NCI-H1694 treated with DMSO at 0.1 percent for 48 hours (cell line): ENCODE results near the gene IGSF9B.

ENCODE experiments used
- DNase-seq: peaks from one replicate; lab custom pipeline; 2025; lab: John Stamatoyannopoulos, UW

IGSF9B gene

DNA sequence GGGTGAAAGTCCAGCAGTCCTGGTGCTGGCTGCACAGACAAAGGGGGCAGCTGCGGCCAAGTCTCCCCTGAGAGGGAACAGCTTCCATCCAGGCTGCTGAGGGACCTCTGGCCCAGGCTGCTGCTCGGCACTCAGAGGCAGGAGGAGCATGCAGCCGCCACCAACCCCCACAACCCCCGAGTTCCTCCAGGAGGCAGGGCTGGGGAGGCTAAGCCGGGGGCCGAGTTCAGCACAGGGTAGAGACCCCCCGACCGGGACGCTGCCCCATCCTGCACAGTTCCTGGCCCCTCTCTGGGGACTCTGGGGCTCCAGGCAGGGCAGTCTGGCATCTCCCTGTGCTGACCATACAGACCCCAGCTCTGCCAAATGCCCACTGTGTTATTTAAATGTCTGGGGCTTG is 20.2 kb downstream of the IGSF9B start:
- DNase-seq: no peak

DNA sequence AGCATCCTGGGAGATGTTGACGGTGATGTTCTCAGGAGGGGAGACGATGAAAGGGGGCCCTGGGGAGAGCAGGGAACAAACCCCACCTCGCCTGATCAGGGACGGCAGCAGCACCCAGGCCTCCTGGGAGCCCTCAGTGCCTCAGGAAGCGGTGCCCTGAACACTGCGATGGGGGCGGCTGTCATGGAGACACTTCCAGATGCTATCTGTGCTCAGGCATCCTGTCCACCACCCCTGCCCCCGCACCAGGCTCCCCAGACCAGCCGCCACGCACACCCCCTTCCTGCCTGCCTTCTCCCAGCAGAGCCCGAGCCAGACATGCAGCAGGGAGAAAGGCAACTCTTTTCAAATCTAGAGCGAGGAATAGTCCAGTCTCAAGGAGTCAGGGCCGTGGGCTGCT is 20.6 kb downstream of the IGSF9B start:
- no peak for DNase-seq

DNA sequence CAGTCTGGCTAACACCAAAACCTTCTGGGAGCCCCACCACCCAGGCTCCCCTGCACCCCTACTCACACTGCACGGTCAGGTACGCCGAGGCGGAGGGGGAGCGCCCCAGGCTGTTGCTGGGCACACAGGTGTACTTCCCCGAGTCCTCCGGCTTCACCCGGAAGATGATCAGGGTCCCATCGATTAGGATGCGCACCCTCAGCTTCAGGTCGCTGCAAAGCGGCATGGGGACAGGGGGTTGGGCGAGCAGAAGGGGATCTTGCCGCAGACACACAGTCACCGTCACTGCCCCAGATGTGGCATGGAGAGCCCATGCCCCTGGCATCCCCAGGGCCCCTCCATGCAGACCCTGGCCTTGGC is 21.2 kb downstream of the IGSF9B start:
- no peak for DNase-seq

DNA sequence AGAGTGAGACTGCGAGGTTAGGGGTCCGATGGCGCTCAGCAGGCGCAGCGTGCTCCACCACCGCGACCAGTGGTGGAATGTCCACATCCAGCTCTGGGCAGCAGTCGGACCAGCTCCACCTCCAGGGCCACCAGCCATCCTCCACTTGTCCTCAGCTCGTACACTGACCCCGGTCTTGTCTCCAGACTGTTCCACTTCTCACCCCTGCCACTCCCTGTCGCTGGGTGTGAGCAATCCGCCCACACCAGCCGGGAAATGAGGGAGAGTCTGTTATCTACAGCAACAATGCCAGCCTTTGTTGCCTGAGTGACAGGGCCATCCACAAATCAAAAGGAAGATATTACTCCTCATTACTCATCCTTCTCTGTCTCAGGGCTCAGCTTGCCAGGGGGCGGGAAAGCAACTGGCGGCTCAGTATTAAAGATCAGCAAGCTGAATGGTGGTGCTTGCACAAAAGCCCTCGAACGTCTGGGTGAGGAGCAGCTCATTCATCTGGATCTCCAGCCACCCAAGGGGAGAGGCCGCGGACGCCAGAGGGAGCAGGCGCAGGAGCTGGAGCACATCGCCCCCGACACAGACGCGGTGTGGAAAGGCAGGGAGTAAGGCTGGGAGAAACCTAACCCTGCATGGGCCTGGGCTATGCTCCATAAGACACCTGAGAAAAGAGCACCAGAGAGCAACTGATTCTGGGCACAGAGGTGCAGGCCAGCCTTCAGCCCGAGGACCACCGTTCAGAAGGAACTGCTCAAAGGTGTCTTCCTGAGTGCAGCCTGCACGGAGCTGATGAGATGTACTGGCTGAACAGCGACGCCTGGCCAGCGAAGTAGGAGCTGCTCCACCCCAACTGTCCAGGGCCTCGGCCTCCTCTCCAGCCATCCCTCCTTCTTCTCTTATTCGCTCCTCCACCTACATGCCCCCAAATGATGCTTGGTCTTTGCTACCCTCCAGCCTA is 21.9 kb downstream of the IGSF9B start:
- no peak for DNase-seq

DNA sequence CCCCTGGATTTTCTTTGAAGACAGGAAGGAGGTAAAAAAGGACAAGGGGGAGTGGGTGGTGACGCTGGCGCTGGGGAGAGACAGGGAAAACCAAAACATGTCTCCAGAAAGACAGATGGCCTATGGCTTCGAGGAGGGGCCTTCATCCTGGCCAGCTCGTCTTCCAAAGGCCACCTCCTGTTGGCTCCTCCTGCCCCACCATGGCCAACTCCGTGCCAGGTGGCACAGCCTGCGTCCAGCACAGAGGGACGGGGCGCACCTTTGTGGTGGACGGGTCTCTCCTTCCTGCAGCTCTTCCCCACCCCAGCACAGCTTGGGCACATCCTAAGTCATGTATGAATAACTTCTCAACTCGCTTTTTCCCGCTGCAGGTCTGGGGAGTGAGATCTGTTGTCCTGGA is 22.7 kb downstream of the IGSF9B start:
- DNase-seq: no peak

DNA sequence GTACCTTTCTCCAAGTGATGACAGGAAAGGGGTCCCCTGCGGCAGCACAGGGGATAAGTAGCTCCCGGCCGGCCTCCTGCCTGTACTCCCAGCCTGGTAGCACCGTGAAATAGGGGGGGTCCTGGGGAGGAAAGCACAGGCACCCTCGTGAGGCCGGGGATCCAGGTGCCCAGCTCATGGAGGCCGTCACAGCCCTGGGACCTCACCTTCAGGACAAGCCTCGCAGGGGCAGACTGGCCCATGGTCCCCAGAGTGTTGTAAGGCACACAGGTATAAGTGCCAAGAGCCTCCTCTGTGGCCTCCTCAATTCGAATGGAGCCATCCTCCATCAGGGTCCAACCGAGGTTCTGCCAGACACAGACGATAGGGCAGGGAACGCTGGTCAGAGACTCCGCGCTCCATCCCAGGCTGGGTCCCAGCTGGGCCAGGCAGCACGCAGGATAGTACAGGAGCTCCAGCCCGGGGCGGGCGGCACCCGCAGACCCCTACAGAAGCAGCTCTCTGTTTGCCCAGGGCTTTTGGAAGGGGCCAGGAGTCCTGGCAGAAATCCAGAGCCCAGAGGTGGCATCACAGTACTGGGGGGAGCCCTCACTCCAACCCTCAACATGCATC is 25.2 kb downstream of the IGSF9B start:
- no peak for DNase-seq

DNA sequence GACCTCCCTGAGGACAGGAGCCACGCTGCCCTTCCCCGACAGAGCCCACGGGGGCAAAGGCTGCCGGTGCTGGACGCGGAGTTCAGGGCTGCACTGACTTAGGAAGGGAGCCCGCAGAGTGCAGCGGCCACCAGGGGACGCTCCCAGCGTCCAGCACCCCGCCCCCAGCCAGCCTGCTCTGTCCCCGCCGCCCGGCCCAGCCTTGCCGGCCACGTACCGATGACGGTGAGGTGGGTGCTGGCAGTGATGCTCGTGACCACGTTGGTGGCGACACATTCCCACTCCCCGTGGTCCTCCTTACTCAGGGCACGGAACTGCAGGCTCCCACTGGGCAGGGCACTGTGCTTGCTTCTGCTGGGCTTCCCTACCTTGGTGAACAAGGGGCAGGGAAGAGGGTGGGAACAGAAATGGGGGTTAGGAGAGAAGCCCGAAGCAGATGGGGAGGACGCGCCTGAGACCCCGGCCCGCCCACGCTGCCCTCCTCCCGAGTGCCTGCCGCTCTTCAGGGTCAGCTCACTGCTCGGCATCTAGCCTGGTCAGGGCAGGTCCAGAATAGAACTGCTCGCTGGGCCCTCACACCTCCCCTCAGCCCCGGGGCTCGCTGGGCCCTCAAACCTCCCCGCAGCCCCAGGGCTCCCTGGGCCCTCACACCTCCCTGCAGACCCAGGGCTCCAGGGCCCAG is 25.9 kb downstream of the IGSF9B start:
- no peak for DNase-seq

DNA sequence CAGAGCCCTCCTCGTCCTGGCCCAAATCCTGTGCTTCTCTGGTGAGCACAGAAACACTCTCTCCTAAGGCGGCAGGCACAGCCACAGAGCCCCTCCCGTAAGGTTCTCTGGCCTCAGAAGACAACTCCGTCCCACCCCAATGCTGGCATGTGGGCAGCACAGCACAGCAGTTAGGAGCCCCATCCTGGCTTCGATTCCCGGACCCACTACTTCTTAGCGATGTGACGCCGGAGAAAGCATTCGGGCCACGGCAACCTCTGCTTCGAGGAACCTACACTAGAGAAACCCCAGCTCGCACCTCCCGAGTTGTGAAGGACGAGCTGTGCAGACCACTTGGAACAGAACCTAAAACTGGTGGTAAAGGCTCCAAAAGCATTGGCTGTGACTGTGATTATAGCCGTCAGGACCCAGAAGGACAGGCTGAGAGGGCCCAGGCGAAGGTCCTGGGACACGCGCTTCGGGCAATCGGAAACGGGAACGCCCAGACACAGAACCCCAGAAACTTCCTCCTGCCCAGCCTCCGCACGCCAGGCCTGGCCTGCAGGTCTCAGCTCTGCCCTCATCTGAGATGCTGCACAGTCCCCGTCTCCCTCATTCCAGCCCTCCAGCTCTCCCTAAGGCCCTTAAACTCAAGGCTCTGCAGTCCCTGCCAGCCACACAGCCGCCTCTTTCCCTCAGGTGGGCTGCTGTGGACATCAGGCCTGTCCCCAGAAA is 26.6 kb downstream of the IGSF9B start:
- no peak for DNase-seq

DNA sequence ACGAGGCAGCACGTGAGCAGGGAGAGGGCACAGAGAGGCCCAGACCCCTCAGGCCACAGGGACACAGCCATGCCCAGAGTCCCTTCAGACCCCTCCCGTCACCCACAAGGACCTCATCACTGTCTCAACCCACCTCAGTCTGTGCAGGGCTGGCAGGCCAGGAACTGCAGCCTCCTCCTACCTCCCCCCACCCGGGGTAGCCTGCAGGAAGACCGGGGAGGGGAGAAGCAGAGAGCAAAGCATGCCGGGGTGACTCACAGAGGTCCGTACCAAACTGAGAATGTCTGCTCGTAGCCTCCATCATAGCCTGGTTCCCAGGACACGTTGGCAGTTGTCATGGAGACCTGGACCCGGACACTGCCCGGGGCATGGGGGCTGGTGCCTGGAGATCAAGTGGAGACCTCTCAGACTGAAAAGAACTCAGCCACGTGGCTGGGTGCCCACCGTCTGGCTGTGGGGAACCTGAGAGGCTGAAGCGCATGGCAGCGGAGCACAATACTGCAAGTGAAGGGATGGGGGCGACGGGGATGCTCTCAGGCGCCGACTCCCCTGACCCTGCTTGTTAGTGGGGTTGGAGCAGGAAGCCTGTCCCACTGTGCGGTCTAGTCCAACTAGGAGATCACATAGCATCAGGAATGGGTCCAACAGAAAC is 27.2 kb downstream of the IGSF9B start:
- DNase-seq: no peak

DNA sequence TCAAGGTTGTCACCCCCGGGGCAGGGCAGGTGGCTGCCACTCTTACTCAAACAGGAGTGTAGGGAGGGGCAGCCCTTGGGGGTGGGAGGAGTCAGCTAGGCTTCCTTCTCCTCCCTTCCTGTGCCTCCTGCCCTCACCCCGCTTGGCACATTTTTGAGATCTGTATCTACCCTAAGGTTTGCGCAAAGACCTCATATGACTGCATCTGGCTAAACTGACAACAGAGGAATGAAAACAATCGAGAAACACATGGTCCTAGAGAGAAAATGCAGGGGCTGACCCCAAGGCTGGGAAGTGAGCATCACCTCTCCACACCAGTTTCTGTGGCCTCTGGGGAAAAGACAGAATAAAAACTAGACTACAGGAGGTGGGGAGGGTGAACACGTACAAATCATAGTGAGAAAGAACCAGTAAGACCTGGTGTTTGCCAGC is 28.1 kb downstream of the IGSF9B start:
- no peak for DNase-seq

DNA sequence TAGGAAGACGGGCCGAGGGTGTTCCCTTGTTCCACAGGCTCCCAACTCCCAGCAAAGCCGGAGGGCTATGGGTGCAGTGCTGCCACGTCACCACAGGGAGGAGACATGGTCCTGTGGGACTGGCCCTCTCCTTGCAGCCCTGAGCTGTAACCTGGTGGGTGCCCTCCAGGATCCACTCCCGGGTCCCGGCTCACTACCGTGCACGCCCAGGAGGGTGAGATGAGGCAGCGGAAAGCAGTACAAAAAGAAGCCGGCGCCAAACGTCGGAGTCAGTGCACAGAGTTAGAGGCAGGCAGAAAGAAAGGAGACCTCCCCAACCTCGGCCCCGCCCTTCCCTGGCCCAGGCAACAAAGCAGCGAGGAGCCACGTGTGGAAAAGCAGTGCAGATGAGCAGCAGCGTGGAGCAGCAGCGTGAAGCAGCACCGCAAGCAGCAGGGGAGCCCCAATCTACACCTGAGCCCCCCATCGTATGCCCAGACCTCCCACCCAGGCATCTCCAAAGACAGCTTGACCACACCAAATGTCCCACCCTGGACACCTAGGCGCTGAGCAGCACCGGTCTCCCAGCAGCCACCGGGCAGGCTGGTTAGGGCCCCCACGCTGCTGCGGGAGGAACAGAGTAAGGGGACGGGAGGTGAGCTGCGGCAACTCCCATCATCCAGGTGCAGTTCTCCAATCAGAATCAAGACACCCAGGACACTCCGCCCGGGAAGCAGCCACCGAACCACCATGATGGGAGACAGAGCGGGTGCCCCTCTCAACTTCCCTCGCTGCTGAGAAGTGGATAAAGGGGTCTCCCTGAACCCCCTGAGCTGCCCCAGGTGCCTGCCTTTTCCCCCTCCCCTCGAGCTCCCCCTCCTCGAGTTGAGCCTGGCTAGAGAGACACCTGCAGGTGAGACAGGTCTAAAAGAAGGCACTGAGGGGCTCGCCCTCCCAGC is 28.8 kb downstream of the IGSF9B start:
- DNase-seq: peak; percentile 32

DNA sequence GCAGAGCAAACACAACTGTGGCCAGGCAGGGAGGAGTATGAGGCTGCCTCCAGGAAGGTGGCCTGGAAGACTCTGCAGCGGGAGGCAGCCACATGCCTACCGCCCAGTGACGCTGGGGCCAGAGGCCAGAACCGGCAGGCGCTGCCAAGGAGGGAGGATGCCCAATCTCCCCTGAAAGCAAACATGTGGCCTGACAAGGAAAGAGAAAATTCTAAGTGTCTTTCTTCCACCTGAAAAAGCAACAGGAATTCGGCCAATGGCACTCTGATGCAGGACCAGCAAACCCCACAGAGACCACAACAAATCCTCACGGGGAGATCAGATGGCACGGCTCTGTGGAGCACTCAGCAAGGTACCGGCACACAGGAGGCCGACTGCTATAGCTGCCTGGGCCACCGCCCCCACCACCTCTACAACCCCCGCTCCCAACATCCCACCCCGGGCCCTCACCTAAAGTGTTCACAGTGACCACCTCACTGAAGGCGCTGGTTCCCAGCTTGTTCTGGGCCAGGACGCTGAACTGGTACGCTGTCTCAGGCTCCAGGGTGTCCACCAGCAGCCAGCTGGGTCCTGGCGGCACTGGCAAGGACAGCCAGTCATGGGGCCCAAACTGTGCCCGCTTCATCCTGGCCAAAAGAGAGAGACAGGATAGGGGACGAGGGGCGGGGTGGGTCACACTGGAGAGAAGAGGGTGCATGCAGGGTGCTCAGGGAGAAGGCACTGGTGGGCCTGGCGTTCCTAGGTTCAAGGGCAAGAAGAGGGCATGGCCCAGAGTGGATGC is 30.1 kb downstream of the IGSF9B start:
- DNase-seq: no peak

DNA sequence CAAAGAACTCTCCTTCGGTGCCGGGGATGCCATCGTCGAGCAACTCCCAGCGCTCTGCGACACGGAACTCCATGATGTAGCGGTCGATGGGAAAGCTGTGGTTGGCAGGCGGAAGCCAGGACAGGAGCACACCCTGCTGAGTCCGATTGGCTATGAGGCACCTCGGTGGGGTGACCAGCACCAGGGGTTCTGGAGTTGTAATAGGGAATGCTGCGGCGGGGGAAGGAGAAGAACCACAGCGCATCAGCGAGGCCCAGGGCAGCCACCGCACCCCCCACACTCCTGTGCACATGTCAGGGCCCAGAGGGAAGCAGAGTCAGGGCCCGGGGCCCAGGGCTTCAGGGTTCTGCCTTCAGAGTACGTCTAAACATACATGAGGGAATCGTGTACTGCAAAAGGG is 31.0 kb downstream of the IGSF9B start:
- no peak for DNase-seq

DNA sequence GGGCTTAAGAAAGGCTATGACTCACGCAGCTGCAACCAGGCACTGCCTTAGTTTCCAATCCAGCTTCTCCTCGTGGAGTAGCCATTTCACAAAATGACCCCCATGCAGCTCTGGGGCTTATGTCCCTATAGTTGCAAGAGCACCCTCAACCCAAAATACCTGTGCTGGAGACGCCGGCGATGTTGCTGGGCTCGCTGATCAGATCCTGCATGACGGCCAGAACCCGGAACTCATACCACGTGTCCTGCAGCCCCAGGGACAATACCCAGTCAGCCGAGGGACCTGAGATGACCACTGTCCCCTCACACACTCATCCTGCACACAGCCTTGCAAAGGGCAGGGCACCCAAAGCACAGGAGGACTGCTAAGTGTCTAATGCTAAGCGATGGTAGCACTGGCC is 32.1 kb downstream of the IGSF9B start:
- no peak for DNase-seq

DNA sequence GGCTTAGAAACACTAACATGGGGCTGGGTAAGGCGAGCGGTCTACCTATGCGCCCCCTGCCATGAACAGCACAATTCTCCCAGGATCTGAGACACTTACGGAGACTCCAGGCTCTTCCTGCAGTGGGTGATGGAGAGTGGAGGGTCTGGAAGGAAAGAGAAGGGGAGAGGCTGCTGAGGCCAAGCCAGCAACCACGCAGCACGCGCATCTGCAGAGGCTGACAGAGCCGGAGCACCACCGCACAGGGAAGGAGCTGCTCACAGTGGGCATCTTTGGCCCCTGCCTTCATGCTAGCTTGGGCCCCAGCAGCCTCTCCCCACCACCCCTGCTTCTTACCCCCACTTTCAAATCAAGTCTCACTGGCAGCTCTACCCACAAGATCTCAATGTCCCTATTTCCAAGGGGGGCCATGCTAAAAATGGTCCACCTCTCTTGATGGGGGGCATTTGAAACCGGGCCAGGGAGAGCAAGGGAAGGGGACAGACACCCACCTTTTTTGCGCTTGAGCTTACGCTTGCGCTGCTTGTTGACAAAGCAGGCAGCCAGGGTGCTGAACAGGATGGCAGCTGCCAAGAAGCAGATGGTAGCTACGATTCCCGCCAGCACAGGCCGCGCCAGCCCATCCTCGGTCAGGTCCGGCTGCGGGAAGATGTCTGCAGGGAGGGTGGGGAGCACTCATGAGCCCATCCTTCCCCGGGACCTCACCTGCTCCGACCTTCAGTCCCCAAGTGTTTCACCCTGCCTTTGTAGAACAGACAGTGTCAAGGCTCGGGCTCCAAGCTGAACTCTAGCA is 34.5 kb downstream of the IGSF9B start:
- peak; percentile 30 for DNase-seq

DNA sequence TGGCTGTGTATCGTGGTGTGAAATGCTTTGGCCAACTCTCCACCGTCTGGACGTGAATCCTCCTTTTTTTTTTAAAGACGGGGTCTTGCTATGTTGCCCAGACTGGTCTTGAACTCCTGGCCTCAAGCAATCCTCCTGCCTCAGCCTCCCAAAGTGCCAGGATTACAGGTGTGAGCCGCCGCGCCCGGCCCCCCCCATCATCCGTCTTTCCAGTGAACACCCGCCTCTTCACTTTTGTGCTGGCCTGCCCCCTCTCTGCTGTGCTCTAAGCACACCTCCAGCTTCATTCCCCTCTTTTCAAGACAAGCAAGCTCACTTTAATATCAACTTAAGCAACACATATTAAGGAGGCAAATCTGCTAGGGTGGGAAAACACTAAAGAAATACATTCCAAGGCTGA is 35.3 kb downstream of the IGSF9B start:
- DNase-seq: no peak

DNA sequence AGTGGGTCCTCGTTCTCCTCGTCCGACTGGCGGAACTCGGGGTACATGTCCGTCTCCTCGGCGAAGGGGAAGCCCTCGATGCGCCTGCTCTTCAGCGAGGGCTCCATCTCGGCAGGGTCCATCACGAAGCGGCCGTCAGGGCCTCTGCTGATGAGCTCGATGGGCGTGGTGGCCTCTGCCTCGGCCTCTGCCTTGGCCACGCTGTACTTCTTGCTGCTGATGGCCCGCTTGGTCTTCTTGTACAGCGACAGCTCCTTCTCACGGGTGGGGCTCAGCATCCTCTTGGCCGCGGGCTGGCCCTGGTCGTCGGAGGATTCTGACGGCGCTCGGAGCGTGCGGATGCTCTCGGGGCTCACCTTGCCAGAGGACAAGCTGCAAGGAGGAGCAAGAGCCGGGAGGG is 35.7 kb downstream of the IGSF9B start:
- no peak for DNase-seq

DNA sequence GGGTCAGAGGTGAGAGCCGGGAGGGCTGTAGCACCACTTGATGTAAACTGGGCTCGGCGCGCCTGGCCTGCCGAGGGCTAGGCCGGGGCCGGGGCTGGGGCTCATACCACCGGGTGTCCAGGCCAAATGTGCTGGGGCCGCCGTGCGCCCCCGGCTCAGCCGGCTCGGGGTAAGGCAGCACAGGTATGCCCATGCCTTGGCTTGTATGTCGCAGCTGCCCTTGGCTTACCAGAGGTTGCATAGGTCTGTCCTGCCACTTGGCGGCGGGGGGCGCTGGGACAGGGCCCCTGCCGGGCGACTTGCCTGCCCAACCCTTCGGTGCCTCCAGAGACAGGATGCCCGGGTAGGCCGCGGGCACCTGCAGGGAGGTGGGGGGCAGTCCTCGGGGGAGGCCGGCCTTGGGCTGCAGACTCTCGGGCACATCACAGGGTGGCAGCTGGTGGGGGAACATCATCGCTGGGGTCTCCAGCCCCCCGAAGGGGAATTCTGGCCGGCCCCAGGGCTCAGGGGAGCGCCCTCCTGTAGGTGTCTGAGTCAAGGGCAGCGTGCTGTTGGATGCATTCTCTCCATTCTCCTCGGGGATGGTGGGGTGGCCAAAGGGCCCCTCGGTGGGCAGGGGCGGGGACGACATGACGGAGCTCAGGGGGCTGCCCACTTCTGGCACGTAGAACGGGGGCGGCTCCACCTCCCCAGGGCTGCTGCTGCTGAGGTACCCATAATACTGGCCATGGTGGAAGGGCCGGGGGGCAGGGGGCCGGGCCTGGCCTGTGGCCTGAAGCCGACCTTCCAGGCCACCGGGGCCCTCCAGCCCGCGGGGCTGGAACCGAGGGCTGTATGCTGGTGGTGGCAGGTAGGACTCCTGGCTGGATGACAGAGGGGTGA is 36.4 kb downstream of the IGSF9B start:
- DNase-seq: no peak
